Astrocyte (in vitro differentiated cells and primary cell): ENCODE measurements around the gene C15orf39. TPM values are rescaled to one million over a fixed set of nuclear protein-coding genes. Genes with fewer than 3 reads are reported as not detected.

Source experiments
- DNase-seq: peaks from one replicate; pipeline ENCODE4 v3.0.0-alpha.2; 2010; ENCODE audit warnings: low read depth
- FAIRE-seq: peaks from 2 replicates; lab custom pipeline; 2011; peaks lifted over from hg19 to GRCh38; lab: Jason Lieb, UNC
- H2AFZ ChIP-seq: 2 replicates; pipeline ENCODE4 v1.6.0; 2012; ENCODE audit warnings: low read depth, low read length, inconsistent platforms
- H3K27ac ChIP-seq: 2 replicates; pipeline ENCODE4 v1.5.1; 2011; ENCODE audit warnings: low read depth, low read length, inconsistent platforms
- H3K27me3 ChIP-seq: 2 replicates; pipeline ENCODE4 v1.6.0; 2011; ENCODE audit warnings: low read length, inconsistent platforms; ENCODE audit not compliant: insufficient read depth
- H3K36me3 ChIP-seq: 2 replicates; pipeline ENCODE4 v1.5.1; 2011; ENCODE audit warnings: low read length, inconsistent platforms; ENCODE audit not compliant: insufficient read depth
- H3K4me1 ChIP-seq: 2 replicates; pipeline ENCODE4 v1.5.1; 2011; ENCODE audit warnings: low read length, inconsistent platforms; ENCODE audit not compliant: insufficient read depth
- H3K4me2 ChIP-seq: 2 replicates; pipeline ENCODE4 v1.6.0; 2012; ENCODE audit warnings: low read length, inconsistent platforms
- H3K4me3 ChIP-seq: 2 replicates; pipeline ENCODE4 v1.5.1; 2011; ENCODE audit warnings: low read depth, mild to moderate bottlenecking, low read length, inconsistent platforms; ENCODE audit not compliant: insufficient read depth
- H3K79me2 ChIP-seq: 2 replicates; pipeline ENCODE4 v1.6.0; 2012; ENCODE audit warnings: mild to moderate bottlenecking, low read length, inconsistent platforms; ENCODE audit not compliant: insufficient read depth
- H3K9ac ChIP-seq: 2 replicates; pipeline ENCODE4 v1.6.0; 2012; ENCODE audit warnings: mild to moderate bottlenecking, low read length, inconsistent platforms
- H3K9me3 ChIP-seq: 2 replicates; pipeline ENCODE4 v1.5.1; 2012; ENCODE audit warnings: low read depth, mild to moderate bottlenecking, low read length, inconsistent platforms; ENCODE audit not compliant: insufficient read depth
- H4K20me1 ChIP-seq: 2 replicates; pipeline ENCODE4 v1.6.0; 2012; ENCODE audit warnings: low read length, inconsistent platforms; ENCODE audit not compliant: insufficient read depth
- H3K27ac Mint-ChIP-seq: one replicate; pipeline ENCODE4 v1.8.0; 2021; ENCODE audit warnings: mild to moderate bottlenecking, mixed read lengths; ENCODE audit not compliant: unreplicated experiment
- H3K27me3 Mint-ChIP-seq: one replicate; pipeline ENCODE4 v1.8.0; 2021; ENCODE audit warnings: low read depth, mixed read lengths; ENCODE audit not compliant: unreplicated experiment
- H3K36me3 Mint-ChIP-seq: one replicate; pipeline ENCODE4 v1.8.0; 2021; ENCODE audit warnings: low read depth, mixed read lengths; ENCODE audit not compliant: unreplicated experiment
- H3K4me1 Mint-ChIP-seq: one replicate; pipeline ENCODE4 v1.8.0; 2021; ENCODE audit warnings: low read depth, mixed read lengths; ENCODE audit not compliant: unreplicated experiment
- H3K4me3 Mint-ChIP-seq: one replicate; pipeline ENCODE4 v1.8.0; 2021; ENCODE audit warnings: mild to moderate bottlenecking, moderate library complexity, mixed read lengths; ENCODE audit not compliant: unreplicated experiment
- H3K9me3 Mint-ChIP-seq: one replicate; pipeline ENCODE4 v1.8.0; 2021; ENCODE audit warnings: mild to moderate bottlenecking, mixed read lengths; ENCODE audit not compliant: unreplicated experiment
- CTCF ChIP-seq: IDR thresholded peaks from 2 replicates; pipeline ENCODE4 v1.5.1; 2011; ENCODE audit warnings: low read depth, mild to moderate bottlenecking, inconsistent platforms, low read length, moderate library complexity; ENCODE audit not compliant: insufficient read depth
- EZH2 ChIP-seq: IDR thresholded peaks from 2 replicates; pipeline ENCODE4 v1.6.1; 2012; ENCODE audit warnings: mild to moderate bottlenecking, low read length, inconsistent platforms; ENCODE audit not compliant: insufficient read depth
- total RNA-seq: library from RNA; stranded (reverse); gene quantifications from 2 replicates; pipeline ENCODE4 v1.2.1, GENCODE V29; 2021

C15orf39 gene
- total RNA-seq, 1 donor from 2014 or later, result 21.8 TPM

- H3K27ac Mint-ChIP-seq, result no peak overlapping the region
- H3K4me3 Mint-ChIP-seq, result no peak overlapping the region
- no peaks in the 10 kb centered on the region for H3K36me3 Mint-ChIP-seq
- Histone ChIP-seq H3K9me3 (no peaks in the 10 kb centered on the region), H3K4me1 (no peaks in the 10 kb centered on the region), H3K4me3 (no peak overlapping the region), H3K36me3 (no peaks in the 10 kb centered on the region), H3K79me2 (no peaks in the 10 kb centered on the region), H3K27ac (no peak overlapping the region), H4K20me1 (no peaks in the 10 kb centered on the region), H3K9ac (no peak overlapping the region), H3K4me2 (no peak overlapping the region), H3K27me3 (peaks cover 16% of the 10 kb centered on the region), H2AFZ (no peak overlapping the region)
- no peak for DNase-seq
- H3K9me3 Mint-ChIP-seq, result no peaks in the 10 kb centered on the region
- FAIRE-seq, result no peak
- H3K4me1 Mint-ChIP-seq, result peaks cover 9% of the 10 kb centered on the region
- no peak for TF ChIP-seq CTCF
- no peak for TF ChIP-seq EZH2
- H3K27me3 Mint-ChIP-seq, result peaks cover 54% of the 10 kb centered on the region
Measured at GRCh38 chr15:75234191-75234810, 32.6 kb downstream of the C15orf39 start.

- H3K9ac ChIP-seq, result no peak overlapping the region
- DNase-seq (no peak), FAIRE-seq (no peak)
- Mint-ChIP-seq H3K4me1 (peaks cover 5% of the 10 kb centered on the region), H3K27ac (no peak overlapping the region), H3K4me3 (no peak overlapping the region), H3K27me3 (peaks cover 59% of the 10 kb centered on the region), H3K9me3 (no peaks in the 10 kb centered on the region), H3K36me3 (no peaks in the 10 kb centered on the region)
- H3K4me3 ChIP-seq, result no peak overlapping the region
- H3K4me1 ChIP-seq, result no peaks in the 10 kb centered on the region
- H3K79me2 ChIP-seq, result no peaks in the 10 kb centered on the region
- H3K4me2 ChIP-seq, result no peak overlapping the region
- no peaks in the 10 kb centered on the region for H4K20me1 ChIP-seq
- H3K36me3 ChIP-seq, result no peaks in the 10 kb centered on the region
- no peak overlapping the region for H2AFZ ChIP-seq
- peaks cover 16% of the 10 kb centered on the region for H3K27me3 ChIP-seq
- TF ChIP-seq CTCF, result no peak
- TF ChIP-seq EZH2, result no peak
- H3K27ac ChIP-seq, result no peak overlapping the region
- H3K9me3 ChIP-seq, result no peaks in the 10 kb centered on the region
Measured at GRCh38 chr15:75235051-75235673, 33.5 kb downstream of the C15orf39 start.
